HepG2 (cell line): Measurements from ENCODE around the gene CELSR2. TPM values are rescaled to one million over a fixed set of nuclear protein-coding genes. Genes with fewer than 3 reads are reported as not detected.

Experiments used
- GATA4 ChIP-seq: sonication (generic); IDR thresholded peaks from 2 replicates; pipeline ENCODE4 v1.6.1; 2016; ENCODE audit warnings: antibody characterized with exemption, low read depth, borderline replicate concordance
- SOX6 ChIP-seq, 2 experiments: fragments of 450-650 bp in 1 of 2; sonication (generic) in 1 of 2; formaldehyde crosslinking in 1 of 2; IDR thresholded peaks; 2 replicates each; pipeline versions ENCODE4 v1.4.0 to v1.6.1; 2017 to 2020; ENCODE audit warnings: antibody characterized with exemption in 1 of 2, mild to moderate bottlenecking in 1 of 2, missing genetic modification reagents in 1 of 2
- ZNF503 ChIP-seq: sonication (generic); formaldehyde crosslinking; IDR thresholded peaks from 2 replicates; pipeline ENCODE4 v1.4.0; 2020; ENCODE audit warnings: missing genetic modification reagents
- polyA plus RNA-seq, 8 experiments: library from polyadenylated mRNA; depleted of rRNA in 3 of 8; stranded (reverse) in 7 of 8; unstranded in 1 of 8; fragments of >200 nt; fragmentation: Illumina TruSeq in 4 of 8; extraction: Trizol in 4 of 8; gene quantifications; 2 replicates each; pipeline versions ENCODE4 v1.2.1 to v1.2.3, GENCODE V29; 2011 to 2016; ENCODE audit warnings: low read depth in 4 of 8, missing spikeins in 1 of 8, mixed read lengths in 1 of 8; ENCODE audit not compliant: insufficient read depth in 1 of 8
- total RNA-seq, 5 experiments: library from RNA; depleted of rRNA; stranded (reverse); fragments of >200 nt; fragmentation: Illumina TruSeq; extraction: Trizol; gene quantifications; 2 replicates each; pipeline ENCODE4 v1.2.3, GENCODE V29; 2016; ENCODE audit warnings: low read depth in 1 of 5
- TF ChIP-seq, protein P1 (sequence below): sonication (generic); formaldehyde crosslinking; IDR thresholded peaks from 2 replicates; pipeline ENCODE4 v1.5.0; 2020; ENCODE audit warnings: mild to moderate bottlenecking, missing genetic modification reagents, borderline replicate concordance
- TF ChIP-seq, protein P2 (sequence below): sonication (generic); formaldehyde crosslinking; IDR thresholded peaks from 2 replicates; pipeline ENCODE4 v1.5.1; 2020; ENCODE audit warnings: missing genetic modification reagents, mild to moderate bottlenecking, borderline replicate concordance

CELSR2 gene
- total and polyA plus RNA-seq, 2 of the 13 experiments (the other 11 are each of a cell fraction or from before 2014, with no cell fraction given) = 4.0 to 6.6 TPM

GRCh38 chr1:109207467-109208103 is 41.8 kb upstream of the CELSR2 start (continued):
- TF ChIP-seq, protein P1, sequence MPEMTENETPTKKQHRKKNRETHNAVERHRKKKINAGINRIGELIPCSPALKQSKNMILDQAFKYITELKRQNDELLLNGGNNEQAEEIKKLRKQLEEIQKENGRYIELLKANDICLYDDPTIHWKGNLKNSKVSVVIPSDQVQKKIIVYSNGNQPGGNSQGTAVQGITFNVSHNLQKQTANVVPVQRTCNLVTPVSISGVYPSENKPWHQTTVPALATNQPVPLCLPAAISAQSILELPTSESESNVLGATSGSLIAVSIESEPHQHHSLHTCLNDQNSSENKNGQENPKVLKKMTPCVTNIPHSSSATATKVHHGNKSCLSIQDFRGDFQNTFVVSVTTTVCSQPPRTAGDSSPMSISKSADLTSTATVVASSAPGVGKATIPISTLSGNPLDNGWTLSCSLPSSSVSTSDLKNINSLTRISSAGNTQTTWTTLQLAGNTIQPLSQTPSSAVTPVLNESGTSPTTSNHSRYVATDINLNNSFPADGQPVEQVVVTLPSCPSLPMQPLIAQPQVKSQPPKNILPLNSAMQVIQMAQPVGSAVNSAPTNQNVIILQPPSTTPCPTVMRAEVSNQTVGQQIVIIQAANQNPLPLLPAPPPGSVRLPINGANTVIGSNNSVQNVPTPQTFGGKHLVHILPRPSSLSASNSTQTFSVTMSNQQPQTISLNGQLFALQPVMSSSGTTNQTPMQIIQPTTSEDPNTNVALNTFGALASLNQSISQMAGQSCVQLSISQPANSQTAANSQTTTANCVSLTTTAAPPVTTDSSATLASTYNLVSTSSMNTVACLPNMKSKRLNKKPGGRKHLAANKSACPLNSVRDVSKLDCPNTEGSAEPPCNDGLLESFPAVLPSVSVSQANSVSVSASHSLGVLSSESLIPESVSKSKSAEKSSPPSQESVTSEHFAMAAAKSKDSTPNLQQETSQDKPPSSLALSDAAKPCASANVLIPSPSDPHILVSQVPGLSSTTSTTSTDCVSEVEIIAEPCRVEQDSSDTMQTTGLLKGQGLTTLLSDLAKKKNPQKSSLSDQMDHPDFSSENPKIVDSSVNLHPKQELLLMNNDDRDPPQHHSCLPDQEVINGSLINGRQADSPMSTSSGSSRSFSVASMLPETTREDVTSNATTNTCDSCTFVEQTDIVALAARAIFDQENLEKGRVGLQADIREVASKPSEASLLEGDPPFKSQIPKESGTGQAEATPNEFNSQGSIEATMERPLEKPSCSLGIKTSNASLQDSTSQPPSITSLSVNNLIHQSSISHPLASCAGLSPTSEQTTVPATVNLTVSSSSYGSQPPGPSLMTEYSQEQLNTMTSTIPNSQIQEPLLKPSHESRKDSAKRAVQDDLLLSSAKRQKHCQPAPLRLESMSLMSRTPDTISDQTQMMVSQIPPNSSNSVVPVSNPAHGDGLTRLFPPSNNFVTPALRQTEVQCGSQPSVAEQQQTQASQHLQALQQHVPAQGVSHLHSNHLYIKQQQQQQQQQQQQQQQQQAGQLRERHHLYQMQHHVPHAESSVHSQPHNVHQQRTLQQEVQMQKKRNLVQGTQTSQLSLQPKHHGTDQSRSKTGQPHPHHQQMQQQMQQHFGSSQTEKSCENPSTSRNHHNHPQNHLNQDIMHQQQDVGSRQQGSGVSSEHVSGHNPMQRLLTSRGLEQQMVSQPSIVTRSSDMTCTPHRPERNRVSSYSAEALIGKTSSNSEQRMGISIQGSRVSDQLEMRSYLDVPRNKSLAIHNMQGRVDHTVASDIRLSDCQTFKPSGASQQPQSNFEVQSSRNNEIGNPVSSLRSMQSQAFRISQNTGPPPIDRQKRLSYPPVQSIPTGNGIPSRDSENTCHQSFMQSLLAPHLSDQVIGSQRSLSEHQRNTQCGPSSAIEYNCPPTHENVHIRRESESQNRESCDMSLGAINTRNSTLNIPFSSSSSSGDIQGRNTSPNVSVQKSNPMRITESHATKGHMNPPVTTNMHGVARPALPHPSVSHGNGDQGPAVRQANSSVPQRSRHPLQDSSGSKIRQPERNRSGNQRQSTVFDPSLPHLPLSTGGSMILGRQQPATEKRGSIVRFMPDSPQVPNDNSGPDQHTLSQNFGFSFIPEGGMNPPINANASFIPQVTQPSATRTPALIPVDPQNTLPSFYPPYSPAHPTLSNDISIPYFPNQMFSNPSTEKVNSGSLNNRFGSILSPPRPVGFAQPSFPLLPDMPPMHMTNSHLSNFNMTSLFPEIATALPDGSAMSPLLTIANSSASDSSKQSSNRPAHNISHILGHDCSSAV (CRISPR knock-in tag) = no peak
- TF ChIP-seq SOX6 (IDR thresholded peaks at IDR 0.05) (no peak), SOX6 (CRISPR knock-in tag; IDR thresholded peaks at IDR 0.05) (no peak), ZNF503 (CRISPR knock-in tag) (no peak), GATA4 (no peak)
- TF ChIP-seq, protein P2, sequence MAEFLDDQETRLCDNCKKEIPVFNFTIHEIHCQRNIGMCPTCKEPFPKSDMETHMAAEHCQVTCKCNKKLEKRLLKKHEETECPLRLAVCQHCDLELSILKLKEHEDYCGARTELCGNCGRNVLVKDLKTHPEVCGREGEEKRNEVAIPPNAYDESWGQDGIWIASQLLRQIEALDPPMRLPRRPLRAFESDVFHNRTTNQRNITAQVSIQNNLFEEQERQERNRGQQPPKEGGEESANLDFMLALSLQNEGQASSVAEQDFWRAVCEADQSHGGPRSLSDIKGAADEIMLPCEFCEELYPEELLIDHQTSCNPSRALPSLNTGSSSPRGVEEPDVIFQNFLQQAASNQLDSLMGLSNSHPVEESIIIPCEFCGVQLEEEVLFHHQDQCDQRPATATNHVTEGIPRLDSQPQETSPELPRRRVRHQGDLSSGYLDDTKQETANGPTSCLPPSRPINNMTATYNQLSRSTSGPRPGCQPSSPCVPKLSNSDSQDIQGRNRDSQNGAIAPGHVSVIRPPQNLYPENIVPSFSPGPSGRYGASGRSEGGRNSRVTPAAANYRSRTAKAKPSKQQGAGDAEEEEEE (CRISPR knock-in tag) = no peak
